Measurements from ENCODE around the gene TUSC1. TPM values are rescaled to one million over a fixed set of nuclear protein-coding genes. Genes with fewer than 3 reads are reported as not detected.

TUSC1 gene
- total RNA-seq (2021) = not detected in 2 replicates
- long read RNA-seq = 0 reads

GRCh38 chr9:25678147-25678666 is at the start of gene TUSC1:
Gene TUSC1, minus strand, starts transcription at chr9:25678444. Its CDS starts 132 bp downstream, at chr9:25678312.
- Histone ChIP-seq H3K23me2 (ENCODE audit: insufficient read length, low read depth, low read length, poor library complexity, severe bottlenecking) (no peaks in the 10 kb centered on the region), H4K91ac (ENCODE audit: insufficient read length, low read depth, low read length) (peak within 1 kb of the TSS; percentile 89), H2BK12ac (ENCODE audit: insufficient read length, low read depth, low read length) (peak within 1 kb of the TSS; percentile 45), H4K5ac (ENCODE audit: insufficient read length, low read depth, low read length) (no peak within 1 kb of the TSS), H3K23ac (ENCODE audit: insufficient read length, low read depth, low read length) (no peak within 1 kb of the TSS), H2BK120ac (ENCODE audit: low read depth, low read length, poor library complexity, severe bottlenecking) (no peak within 1 kb of the TSS), H3K79me2 (ENCODE audit: insufficient read depth, low read length) (no peaks in the 10 kb centered on the region), H3K14ac (ENCODE audit: insufficient read depth, low read length) (peak within 1 kb of the TSS; percentile 47; the same call in 1 of the 2 replicates), H3K18ac (ENCODE audit: insufficient read length, low read depth, low read length) (no peak within 1 kb of the TSS), H2BK20ac (ENCODE audit: low read depth, low read length, poor library complexity, severe bottlenecking) (no peak within 1 kb of the TSS), H3K79me1 (ENCODE audit: insufficient read depth, low read depth, low read length, poor library complexity, severe bottlenecking) (no peaks in the 10 kb centered on the region), H3K27ac (ENCODE audit: insufficient read length, low read depth, low read length) (no peak within 1 kb of the TSS), H3K4ac (ENCODE audit: low read depth, low read length) (no peak within 1 kb of the TSS; the same call in 1 of the 2 replicates), H2BK5ac (ENCODE audit: insufficient read length, low read length) (no peak within 1 kb of the TSS), H3K9ac (ENCODE audit: extremely low read depth, insufficient read length, low read length) (peak within 1 kb of the TSS; percentile 23), H4K20me1 (ENCODE audit: control insufficient read depth, insufficient read depth, insufficient read length) (no peaks in the 10 kb centered on the region), H3K56ac (ENCODE audit: insufficient read length, low read depth, low read length) (no peak within 1 kb of the TSS), H2AK5ac (ENCODE audit: insufficient read length, low read length) (no peak within 1 kb of the TSS), H3K27me3 (ENCODE audit: insufficient read depth, low read length) (no peaks in the 10 kb centered on the region), H2BK15ac (ENCODE audit: low read depth, low read length) (no peak within 1 kb of the TSS; the same call in 1 of the 2 replicates), H3K9me3 (ENCODE audit: control insufficient read depth, low read depth, low read length) (no peaks in the 10 kb centered on the region), H3K4me1 (ENCODE audit: insufficient read depth, low read length) (no peaks in the 10 kb centered on the region; the same call in 1 of the 2 replicates), H4K8ac (replicated peaks; ENCODE audit: insufficient read length, low read depth, low read length) (no peak within 1 kb of the TSS), H2AFZ (ENCODE audit: low read length) (no peak within 1 kb of the TSS), H3K4me2 (ENCODE audit: insufficient read depth, insufficient read length, low read length) (peak within 1 kb of the TSS; percentile 44), H3T11ph (ENCODE audit: low read length) (no peak within 1 kb of the TSS)
- H3K36me3 Mint-ChIP-seq (ENCODE audit: insufficient read depth in 1 of 3, low read depth in 3 of 3) = peaks cover under 1 to 4% (median 3%) of the 10 kb centered on the region in 3 experiments; a peak in 3 of 7 replicates
- peaks cover 0 to 8% of the 10 kb centered on the region in 2 experiments; a peak in 4 of 5 replicates for H3K9me3 Mint-ChIP-seq
- H3K4me3 Mint-ChIP-seq = peak within 1 kb of the TSS in 1 of 2 experiments; percentile 63; a peak in 2 of 5 replicates
- H3K27ac Mint-ChIP-seq = no peak within 1 kb of the TSS; a peak in 1 of 7 replicates
- no CpG with 5 or more reads among the region's 57 CpGs for WGBS (ENCODE audit: extremely low coverage, insufficient read length, low lambda C conversion rate)
- peaks cover 11 to 12% of the 10 kb centered on the region in 2 experiments for H3K4me1 Mint-ChIP-seq
- DNase-seq = peak; percentile 50
- H3K27me3 Mint-ChIP-seq (ENCODE audit: low read depth) = no peaks in the 10 kb centered on the region
- no peak for TF ChIP-seq CTCF (conservative IDR thresholded peaks at IDR 0.05)

Measured in H9 (cell line).